Measurements from ENCODE around the gene AGTPBP1. TPM values are rescaled to one million over a fixed set of nuclear protein-coding genes. Genes with fewer than 3 reads are reported as not detected.

The AGTPBP1 gene
- total RNA-seq, 1 donor from 2014 or later: 25.1 TPM

DNA sequence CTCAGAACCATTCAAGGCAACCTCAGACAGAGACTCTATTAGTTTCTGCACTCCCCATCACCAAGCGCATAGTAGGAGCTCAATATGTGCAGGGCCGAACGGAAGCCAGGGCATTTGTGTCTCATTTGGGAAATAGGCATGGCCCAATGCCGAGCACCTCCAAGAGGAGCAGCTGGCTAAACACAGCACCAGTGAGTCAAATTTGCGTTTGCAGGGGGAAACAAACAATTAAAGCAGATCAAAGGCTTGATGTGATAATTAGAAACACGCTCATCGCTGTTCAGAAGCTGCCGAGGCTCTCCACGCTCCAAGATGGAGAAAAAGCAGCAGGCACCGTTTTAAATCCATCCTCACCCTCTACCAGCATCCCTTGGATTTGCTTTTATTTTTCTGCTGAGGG is 225.3 kb downstream of the AGTPBP1 start:
- Mint-ChIP-seq H3K36me3 (ENCODE audit: low read depth) (no peaks in the 10 kb centered on the region), H3K4me1 (ENCODE audit: low read depth) (no peaks in the 10 kb centered on the region), H3K9me3 (ENCODE audit: low read depth) (no peaks in the 10 kb centered on the region), H3K27ac (ENCODE audit: unreplicated experiment) (no peak overlapping the region), H3K4me3 (ENCODE audit: unreplicated experiment) (no peak overlapping the region), H3K27me3 (ENCODE audit: low read depth) (peaks cover 16% of the 10 kb centered on the region)
- DNase-seq (ENCODE audit: low spot score): no peak
- TF ChIP-seq, protein P1, sequence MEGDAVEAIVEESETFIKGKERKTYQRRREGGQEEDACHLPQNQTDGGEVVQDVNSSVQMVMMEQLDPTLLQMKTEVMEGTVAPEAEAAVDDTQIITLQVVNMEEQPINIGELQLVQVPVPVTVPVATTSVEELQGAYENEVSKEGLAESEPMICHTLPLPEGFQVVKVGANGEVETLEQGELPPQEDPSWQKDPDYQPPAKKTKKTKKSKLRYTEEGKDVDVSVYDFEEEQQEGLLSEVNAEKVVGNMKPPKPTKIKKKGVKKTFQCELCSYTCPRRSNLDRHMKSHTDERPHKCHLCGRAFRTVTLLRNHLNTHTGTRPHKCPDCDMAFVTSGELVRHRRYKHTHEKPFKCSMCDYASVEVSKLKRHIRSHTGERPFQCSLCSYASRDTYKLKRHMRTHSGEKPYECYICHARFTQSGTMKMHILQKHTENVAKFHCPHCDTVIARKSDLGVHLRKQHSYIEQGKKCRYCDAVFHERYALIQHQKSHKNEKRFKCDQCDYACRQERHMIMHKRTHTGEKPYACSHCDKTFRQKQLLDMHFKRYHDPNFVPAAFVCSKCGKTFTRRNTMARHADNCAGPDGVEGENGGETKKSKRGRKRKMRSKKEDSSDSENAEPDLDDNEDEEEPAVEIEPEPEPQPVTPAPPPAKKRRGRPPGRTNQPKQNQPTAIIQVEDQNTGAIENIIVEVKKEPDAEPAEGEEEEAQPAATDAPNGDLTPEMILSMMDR (IDR thresholded peaks at IDR 0.05): no peak

DNA sequence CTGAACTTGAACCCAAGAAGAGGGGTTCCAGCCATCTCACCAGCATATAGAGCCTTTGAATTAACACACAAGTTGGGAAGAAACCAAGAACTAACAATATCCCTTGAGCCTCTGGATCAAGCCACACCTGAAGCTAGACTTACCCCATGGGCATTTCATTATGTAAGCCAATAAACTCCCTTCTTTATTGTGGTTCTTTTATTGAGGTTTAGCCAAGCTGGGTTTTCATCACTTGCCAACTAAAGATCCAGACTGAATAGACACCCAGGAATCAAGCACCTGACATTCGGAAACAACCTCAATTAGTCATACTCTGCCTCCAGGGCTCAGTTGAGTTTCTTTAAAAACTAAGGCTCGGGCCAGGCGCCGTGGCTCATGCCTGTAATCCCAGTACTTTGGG is 226.7 kb downstream of the AGTPBP1 start:
- no peak for DNase-seq (ENCODE audit: low spot score)
- Mint-ChIP-seq H3K4me1 (ENCODE audit: low read depth) (no peaks in the 10 kb centered on the region), H3K9me3 (ENCODE audit: low read depth) (no peaks in the 10 kb centered on the region), H3K4me3 (ENCODE audit: unreplicated experiment) (no peak overlapping the region), H3K27ac (ENCODE audit: unreplicated experiment) (no peak overlapping the region), H3K27me3 (ENCODE audit: low read depth) (peaks cover 18% of the 10 kb centered on the region), H3K36me3 (ENCODE audit: low read depth) (no peaks in the 10 kb centered on the region)
- TF ChIP-seq, protein P1 (IDR thresholded peaks at IDR 0.05): no peak

- Mint-ChIP-seq H3K4me1 (ENCODE audit: low read depth) (no peaks in the 10 kb centered on the region), H3K36me3 (ENCODE audit: low read depth) (no peaks in the 10 kb centered on the region), H3K9me3 (ENCODE audit: low read depth) (no peaks in the 10 kb centered on the region), H3K27me3 (ENCODE audit: low read depth) (peaks cover 18% of the 10 kb centered on the region), H3K27ac (ENCODE audit: unreplicated experiment) (no peak overlapping the region), H3K4me3 (ENCODE audit: unreplicated experiment) (no peak overlapping the region)
- TF ChIP-seq, protein P1 (IDR thresholded peaks at IDR 0.05): no peak
- no peak for DNase-seq (ENCODE audit: low spot score)
Observed at GRCh38 chr9:85514256-85514655, 227.5 kb downstream of the AGTPBP1 start.

DNA sequence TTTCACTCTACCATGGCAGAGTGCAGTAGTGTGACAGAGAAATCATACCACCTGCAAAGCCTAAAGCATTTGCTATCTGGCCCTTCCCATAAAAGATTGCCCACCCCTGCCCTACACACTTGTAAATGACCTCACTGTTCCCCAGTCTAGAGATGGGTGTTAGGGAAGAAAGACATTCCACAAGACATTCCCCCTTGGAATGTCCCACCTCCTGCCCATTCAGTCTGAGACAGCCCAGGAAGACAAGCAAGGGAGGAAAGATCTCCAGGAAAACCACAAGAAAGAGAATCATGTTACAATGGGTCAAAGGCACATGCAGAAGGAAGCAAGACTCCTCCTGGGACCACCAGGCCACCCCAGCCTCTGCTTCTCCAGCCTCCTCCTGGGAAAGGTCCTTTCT is 230.0 kb downstream of the AGTPBP1 start:
- TF ChIP-seq, protein P1 (IDR thresholded peaks at IDR 0.05): no peak
- DNase-seq (ENCODE audit: low spot score): no peak
- no peak overlapping the region for H3K27ac Mint-ChIP-seq (ENCODE audit: unreplicated experiment)
- no peaks in the 10 kb centered on the region for H3K4me1 Mint-ChIP-seq (ENCODE audit: low read depth)
- H3K9me3 Mint-ChIP-seq (ENCODE audit: low read depth): no peaks in the 10 kb centered on the region
- H3K27me3 Mint-ChIP-seq (ENCODE audit: low read depth): peaks cover 20% of the 10 kb centered on the region
- H3K4me3 Mint-ChIP-seq (ENCODE audit: unreplicated experiment): no peak overlapping the region
- no peaks in the 10 kb centered on the region for H3K36me3 Mint-ChIP-seq (ENCODE audit: low read depth)

GRCh38 chr9:85510830-85511504 is 230.8 kb downstream of the AGTPBP1 start:
- Mint-ChIP-seq H3K27me3 (ENCODE audit: low read depth) (peaks cover 12% of the 10 kb centered on the region), H3K36me3 (ENCODE audit: low read depth) (no peaks in the 10 kb centered on the region), H3K27ac (ENCODE audit: unreplicated experiment) (no peak overlapping the region), H3K9me3 (ENCODE audit: low read depth) (no peaks in the 10 kb centered on the region), H3K4me3 (ENCODE audit: unreplicated experiment) (no peak overlapping the region), H3K4me1 (ENCODE audit: low read depth) (no peaks in the 10 kb centered on the region)
- TF ChIP-seq, protein P1 (IDR thresholded peaks at IDR 0.05): no peak
- no peak for DNase-seq (ENCODE audit: low spot score)

Data from chondrocyte (in vitro differentiated cells).